GM19452 (cell line): ENCODE results near the gene MAPK1.
"Not testable (repeated sequence)": the region's sequence is repeated elsewhere in the genome, so short reads cannot be mapped to it uniquely, and the experiment has no call there.

Experiments used
- ATAC-seq: cut with Tn5 transposase; IDR thresholded peaks from one replicate; pipeline ENCODE4 v1.9.1; 2021; ENCODE audit not compliant: unreplicated experiment

MAPK1 gene

GRCh38 chr22:21882754-21883333 is 15.4 kb upstream of the MAPK1 start:
- not testable (repeated sequence) for ATAC-seq

DNA sequence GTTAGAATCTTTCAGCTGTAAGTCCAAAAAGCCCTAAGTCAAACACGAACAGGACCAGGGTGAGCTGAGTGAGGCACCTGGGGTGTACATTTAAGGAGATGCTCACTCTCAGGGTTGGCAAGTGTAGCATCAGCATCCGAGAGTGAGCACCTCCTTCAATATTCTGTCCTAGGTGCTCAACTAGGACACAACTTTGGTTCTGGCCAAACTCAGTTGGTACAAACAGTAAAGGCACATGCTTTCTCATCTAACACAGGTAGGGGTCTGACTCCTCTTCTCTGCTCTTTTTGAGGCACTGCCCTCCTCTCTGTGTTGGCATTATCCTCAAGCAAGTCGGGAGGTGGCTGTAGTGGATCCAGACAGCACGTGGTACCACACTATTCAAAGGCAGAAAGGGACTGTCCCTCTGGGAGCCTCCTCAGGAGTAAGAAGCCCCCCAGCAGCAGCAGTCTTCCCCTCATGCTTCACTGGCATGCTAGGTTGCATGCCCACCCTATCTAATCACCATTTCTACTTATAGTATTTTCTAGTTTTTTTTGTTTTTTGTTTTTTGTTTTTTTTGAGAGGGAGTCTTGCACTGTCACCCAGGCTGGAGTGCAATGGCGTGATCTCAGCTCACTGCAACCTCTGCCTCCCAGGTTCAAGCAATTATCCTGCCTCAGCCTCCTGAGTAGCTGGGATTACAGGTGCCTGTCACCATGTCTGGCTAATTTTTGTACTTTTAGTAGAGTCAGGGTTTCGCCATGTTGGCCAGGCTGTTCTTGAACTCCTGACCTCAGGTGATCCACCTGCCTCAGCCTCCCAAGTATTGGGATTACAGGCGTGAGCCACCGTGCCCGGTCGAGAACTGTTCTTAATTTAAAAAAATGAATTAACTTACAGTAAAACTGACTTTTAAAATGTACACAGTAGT is 14.7 kb upstream of the MAPK1 start:
- ATAC-seq, result no peak

DNA sequence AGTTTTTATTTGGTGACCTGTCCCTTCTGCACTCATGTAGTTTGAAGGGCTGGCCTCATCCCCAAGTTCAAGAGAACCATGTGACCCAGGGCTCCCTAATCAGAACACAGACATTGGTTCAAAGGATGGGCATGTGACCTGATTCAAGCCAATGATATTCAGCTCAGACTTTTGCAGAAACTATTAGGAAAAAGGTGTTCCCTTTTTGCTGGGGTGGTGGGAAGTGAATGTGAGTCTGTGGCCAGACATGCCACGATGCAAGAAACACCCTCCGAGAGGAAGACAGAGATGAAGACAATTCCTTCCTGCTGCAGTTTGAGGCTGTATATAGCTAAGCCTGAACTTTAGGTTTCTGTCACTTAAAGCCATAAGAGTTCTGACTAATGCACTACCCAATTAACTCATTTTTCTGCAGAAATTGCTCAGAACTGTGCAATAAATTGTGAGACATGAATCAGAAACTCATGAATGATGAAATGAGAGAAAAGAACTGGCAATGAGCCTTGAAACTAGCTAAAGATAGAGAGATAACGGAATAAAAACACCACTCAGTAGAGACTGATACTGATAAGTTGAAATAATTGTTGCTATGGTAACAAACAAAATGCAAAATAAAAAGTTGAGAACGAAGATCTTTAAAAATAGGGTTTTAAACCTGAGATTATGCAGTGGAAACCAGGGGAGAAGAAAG is 9.2 kb upstream of the MAPK1 start:
- ATAC-seq, result no peak

DNA sequence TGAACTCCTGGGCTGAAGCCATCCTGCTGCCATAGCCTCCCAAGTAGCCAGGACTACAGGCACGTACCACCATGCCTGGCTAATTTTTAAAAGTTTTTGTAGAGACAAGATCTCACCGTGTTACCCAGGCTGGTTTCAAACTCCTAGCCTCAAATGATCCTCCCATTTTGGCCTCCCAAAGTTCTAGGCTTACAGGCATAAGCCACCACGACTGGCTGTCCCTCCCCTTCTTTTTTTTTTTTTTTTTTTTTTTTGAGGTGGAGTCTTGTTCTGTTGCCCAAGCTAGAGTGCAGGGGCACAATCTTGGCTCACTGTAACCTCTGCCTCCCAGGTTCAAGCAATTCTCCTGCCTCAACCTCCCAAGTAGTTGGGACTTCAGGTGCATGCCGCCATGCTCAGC is 7.5 kb upstream of the MAPK1 start:
- ATAC-seq, result not testable (repeated sequence)

DNA sequence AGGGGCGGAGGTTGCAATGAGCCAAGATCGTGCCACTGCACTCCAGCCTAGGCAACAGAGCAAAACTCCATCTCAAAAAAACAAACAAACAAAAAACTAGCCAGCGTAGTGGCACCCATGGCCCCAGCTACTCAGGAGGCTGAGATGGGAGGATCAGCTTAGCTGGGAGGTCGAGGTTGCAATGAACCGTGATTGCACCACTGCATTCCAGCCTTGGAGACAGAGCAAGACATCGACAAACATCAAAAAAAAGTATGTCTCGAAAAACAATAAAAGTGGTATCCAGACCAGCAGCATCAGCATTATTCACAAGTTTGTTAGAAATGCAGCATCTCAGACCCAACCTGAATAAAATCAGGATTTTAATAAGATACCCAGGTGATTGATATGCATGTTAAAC is 6.2 kb upstream of the MAPK1 start:
- ATAC-seq, result no peak

DNA sequence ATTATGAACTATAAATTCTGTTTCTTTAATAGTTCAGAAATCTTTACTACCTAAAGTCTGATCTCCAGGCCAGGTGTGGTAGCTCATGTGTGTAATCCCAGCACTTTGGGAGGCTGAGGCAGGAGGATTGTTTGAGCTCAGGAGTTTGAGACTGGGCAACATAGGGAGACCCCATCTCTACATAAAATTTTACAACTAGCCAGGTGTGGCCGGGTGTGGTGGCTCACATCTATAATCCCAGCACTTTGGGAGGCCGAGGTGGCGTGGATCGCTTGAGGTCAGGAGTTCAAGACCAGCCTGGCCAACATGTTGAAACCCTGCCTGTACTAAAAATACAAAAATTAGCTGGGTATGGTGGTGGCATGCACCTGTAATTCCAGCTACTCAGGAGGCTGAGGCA is 5.3 kb upstream of the MAPK1 start:
- ATAC-seq, result not testable (repeated sequence)

GRCh38 chr22:21868651-21869050 is 1.2 kb upstream of the MAPK1 start:
- ATAC-seq, result no peak

DNA sequence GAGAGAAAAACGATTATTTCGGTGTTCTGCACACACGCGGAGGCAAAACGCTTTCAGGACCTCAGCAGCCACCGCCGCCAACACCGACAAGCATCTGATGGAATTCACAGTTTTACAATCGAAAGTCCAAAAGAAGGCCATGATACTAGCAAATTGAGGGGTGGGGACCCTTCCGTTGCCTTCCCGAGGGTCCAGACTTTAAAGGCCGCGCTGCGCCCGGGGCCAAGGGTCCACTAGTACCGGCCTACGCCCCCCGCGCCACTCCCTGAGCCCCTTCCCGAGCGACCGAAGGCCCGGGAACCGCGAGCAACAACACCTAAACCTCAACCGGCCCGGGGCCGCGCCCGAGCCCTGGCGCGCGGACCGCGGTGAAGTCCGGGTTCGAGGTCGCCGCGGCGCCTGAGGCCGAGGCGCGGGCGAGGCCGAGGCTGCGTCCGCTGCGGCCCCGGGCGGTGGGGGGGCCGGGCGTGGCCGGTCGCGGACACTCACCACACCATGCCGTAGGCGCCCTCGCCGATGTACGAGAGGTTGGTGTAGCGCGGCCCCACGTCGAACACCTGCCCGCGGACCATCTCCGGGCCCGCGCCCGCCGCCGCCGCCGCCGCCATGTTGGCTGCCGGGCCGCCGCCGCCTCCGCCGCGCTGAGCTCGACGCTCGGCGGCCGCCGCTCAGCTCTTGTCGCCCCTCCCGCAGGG is 465 bp downstream of the MAPK1 start:
- peak; percentile 29 for ATAC-seq

DNA sequence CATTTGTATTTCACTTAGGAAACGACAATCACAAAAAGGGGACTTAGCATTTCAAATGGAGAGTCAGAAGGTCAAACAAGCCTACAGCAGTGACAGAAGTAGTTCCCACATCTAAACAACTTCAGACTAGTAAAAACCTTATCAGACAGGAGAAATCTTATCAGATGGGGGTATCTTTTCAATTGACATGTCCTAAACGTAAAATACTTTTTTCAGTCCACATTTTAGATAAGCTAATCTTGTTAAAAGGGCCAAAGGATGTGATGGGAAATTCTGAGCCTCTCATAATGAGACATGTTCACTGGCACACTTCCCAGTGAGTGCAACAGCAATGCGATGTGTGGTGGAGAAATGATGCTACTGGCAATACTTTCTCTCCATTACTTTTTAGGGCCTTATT is 2.4 kb downstream of the MAPK1 start:
- no peak for ATAC-seq

DNA sequence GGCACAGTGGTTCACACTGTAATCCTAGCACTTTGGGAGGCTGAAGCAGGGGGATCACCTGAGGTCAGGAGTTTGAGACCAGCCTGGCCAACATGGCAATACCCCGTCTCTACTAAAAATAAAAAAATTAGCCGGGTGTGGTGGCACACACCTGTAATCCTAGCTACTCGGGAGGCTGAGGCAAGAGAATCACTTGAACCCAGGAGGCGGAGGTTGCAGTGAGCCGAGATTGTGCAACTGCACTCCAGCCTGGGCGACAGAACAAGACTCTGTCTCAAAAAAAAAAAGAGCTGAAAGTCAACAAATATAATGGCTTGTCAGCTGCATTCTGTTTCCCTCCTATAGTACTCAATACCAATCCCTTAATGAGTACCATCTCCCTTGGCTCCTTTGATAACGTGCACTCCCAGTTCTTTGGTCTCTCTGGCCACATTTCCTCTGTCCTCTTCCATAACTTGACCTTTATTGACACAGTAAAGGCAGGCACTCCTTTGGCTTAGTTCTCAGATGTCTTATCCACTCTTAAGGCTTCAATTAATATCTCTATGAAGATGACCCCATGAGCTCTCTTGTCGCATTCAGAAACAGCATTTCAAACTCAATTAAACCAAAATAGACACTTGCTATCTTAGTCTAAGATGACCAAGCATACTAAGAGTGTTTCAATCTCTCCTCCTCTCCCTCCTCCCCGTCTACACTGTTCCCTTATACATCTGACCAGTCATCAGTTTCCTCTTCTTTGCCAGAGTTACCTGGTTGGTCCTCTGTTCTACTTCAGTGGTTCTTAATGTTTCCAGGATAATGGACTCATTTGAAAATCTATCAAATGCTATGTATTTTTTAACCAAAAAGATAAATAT is 4.8 kb downstream of the MAPK1 start:
- no peak for ATAC-seq

DNA sequence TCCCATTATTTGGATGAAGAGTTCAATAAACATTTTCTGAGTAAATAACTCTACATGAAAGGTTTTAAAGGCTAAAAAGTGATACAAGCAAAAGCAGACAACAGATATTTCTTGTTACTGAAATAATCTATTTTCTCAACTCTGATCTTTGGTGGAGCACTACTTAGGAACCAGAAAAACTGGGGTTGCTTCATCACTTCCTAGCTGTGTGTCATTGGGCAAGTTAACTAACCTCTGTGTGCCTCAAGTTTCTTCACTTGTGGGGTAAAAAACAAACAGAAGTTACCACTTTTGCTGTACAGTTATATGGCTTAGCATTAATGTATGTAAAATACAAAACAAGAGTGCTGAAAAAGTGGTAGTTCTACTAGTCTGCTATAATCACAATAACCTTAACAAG is 5.6 kb downstream of the MAPK1 start:
- no peak for ATAC-seq

- ATAC-seq, result no peak
Measured at GRCh38 chr22:21861264-21861848, 6.1 kb downstream of the MAPK1 start.

GRCh38 chr22:21860491-21861039 is 6.9 kb downstream of the MAPK1 start:
- no peak for ATAC-seq

DNA sequence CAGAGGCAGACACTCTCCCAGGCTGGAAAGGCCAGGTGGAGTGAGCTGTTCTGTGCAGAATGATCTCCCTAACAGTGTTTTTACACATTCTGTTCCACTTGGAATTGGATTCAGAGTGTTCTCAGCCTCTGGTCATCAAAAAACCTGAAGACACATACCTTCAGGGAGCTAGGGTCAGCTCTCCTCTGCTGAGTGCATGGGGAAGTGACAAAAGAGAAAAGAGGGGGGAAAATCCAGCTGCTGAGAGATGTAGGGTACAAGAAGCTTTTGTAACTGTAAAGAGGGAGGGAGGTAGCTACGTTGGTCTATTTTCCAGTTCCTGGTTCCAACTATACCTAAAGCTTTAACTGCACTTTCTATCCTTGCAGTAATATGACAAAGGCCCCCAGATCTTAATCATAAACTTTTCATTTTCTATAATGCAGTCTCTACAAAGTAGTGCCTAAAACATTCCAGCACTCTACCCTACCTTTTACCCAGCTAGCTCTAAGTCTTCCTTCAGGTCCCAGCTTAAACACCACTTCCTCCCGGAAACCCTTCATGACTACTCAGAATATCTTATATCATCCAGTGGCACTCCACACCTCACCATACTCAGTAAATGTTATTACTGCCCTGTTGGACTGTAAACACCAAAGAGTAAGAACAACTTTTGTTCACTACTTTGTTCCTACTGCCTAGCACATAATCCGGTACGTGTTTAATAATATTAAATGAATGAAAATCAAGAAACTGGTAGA is 9.2 kb downstream of the MAPK1 start:
- no peak for ATAC-seq

- no peak for ATAC-seq
Measured at GRCh38 chr22:21857481-21857914, 9.9 kb downstream of the MAPK1 start.

GRCh38 chr22:21856868-21857267 is 10.6 kb downstream of the MAPK1 start:
- no peak for ATAC-seq

DNA sequence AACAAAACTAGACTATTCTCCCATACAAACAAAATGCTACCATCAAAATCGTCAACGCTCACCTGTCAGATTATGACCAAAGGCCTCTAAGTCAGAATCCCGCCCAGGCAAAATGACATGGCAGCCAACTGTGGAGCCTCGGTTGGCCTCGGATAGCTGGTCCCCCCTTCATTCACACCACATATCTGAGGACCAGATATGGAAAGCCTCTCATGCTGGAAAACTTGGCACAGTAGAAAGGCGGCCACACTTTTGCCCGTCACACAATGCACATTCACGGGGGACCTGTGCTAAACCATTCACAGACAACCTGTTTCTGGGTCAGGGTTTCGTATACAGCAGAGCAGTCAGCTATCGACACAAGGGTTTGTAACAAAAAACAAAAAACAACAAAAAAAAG is 11.2 kb downstream of the MAPK1 start:
- no peak for ATAC-seq

DNA sequence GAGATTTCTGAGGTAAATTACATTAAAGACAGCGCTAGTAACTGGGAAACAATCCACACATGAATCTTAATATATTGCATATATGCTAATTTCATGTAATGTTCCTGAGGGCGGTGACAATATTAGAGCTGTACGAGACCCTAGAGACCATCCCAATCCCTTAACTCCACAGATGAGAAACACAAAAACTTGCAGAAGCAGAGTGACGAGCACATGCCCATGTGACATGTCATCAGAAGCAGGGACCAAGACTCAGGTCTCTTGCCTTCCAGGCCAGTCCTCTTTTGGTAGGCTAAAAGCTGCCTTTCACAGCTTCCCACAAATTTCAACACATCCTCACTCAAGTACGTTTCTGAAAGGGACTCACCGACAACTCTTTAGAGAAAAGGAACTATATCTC is 11.8 kb downstream of the MAPK1 start:
- ATAC-seq, result no peak

DNA sequence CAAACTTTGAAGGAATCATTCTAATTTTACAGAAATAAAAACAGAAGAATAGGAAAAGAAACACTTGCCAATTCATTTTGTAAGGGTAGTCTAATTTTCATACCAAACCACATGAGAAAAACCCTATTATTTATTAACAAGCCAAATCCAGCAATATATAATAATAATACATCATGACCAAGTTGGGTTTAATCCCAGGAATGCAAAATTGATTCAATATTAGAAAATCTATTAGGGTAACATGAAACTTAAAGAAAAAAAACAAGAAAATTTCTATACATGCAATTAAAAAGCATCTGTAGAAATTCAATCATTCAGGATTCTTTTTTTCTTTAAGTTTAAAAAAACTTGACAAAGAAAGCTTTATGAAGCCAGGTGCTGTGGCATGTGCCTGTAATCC is 16.8 kb downstream of the MAPK1 start:
- ATAC-seq, result no peak
